Astrocyte (in vitro differentiated cells and primary cell): ENCODE measurements around the gene TEX53. TPM values are rescaled to one million over a fixed set of nuclear protein-coding genes. Genes with fewer than 3 reads are reported as not detected.

ENCODE experiments used
- DNase-seq: peaks from one replicate; pipeline ENCODE4 v3.0.0-alpha.2; 2010; ENCODE audit warnings: low read depth
- FAIRE-seq: peaks from 2 replicates; lab custom pipeline; 2011; peaks lifted over from hg19 to GRCh38; lab: Jason Lieb, UNC
- H2AFZ ChIP-seq: 2 replicates; pipeline ENCODE4 v1.6.0; 2012; ENCODE audit warnings: low read depth, low read length, inconsistent platforms
- H3K27ac ChIP-seq: 2 replicates; pipeline ENCODE4 v1.5.1; 2011; ENCODE audit warnings: low read depth, low read length, inconsistent platforms
- H3K27me3 ChIP-seq: 2 replicates; pipeline ENCODE4 v1.6.0; 2011; ENCODE audit warnings: low read length, inconsistent platforms; ENCODE audit not compliant: insufficient read depth
- H3K36me3 ChIP-seq: 2 replicates; pipeline ENCODE4 v1.5.1; 2011; ENCODE audit warnings: low read length, inconsistent platforms; ENCODE audit not compliant: insufficient read depth
- H3K4me1 ChIP-seq: 2 replicates; pipeline ENCODE4 v1.5.1; 2011; ENCODE audit warnings: low read length, inconsistent platforms; ENCODE audit not compliant: insufficient read depth
- H3K4me2 ChIP-seq: 2 replicates; pipeline ENCODE4 v1.6.0; 2012; ENCODE audit warnings: low read length, inconsistent platforms
- H3K4me3 ChIP-seq: 2 replicates; pipeline ENCODE4 v1.5.1; 2011; ENCODE audit warnings: low read depth, mild to moderate bottlenecking, low read length, inconsistent platforms; ENCODE audit not compliant: insufficient read depth
- H3K79me2 ChIP-seq: 2 replicates; pipeline ENCODE4 v1.6.0; 2012; ENCODE audit warnings: mild to moderate bottlenecking, low read length, inconsistent platforms; ENCODE audit not compliant: insufficient read depth
- H3K9ac ChIP-seq: 2 replicates; pipeline ENCODE4 v1.6.0; 2012; ENCODE audit warnings: mild to moderate bottlenecking, low read length, inconsistent platforms
- H3K9me3 ChIP-seq: 2 replicates; pipeline ENCODE4 v1.5.1; 2012; ENCODE audit warnings: low read depth, mild to moderate bottlenecking, low read length, inconsistent platforms; ENCODE audit not compliant: insufficient read depth
- H4K20me1 ChIP-seq: 2 replicates; pipeline ENCODE4 v1.6.0; 2012; ENCODE audit warnings: low read length, inconsistent platforms; ENCODE audit not compliant: insufficient read depth
- H3K27ac Mint-ChIP-seq: one replicate; pipeline ENCODE4 v1.8.0; 2021; ENCODE audit warnings: mild to moderate bottlenecking, mixed read lengths; ENCODE audit not compliant: unreplicated experiment
- H3K27me3 Mint-ChIP-seq: one replicate; pipeline ENCODE4 v1.8.0; 2021; ENCODE audit warnings: low read depth, mixed read lengths; ENCODE audit not compliant: unreplicated experiment
- H3K36me3 Mint-ChIP-seq: one replicate; pipeline ENCODE4 v1.8.0; 2021; ENCODE audit warnings: low read depth, mixed read lengths; ENCODE audit not compliant: unreplicated experiment
- H3K4me1 Mint-ChIP-seq: one replicate; pipeline ENCODE4 v1.8.0; 2021; ENCODE audit warnings: low read depth, mixed read lengths; ENCODE audit not compliant: unreplicated experiment
- H3K4me3 Mint-ChIP-seq: one replicate; pipeline ENCODE4 v1.8.0; 2021; ENCODE audit warnings: mild to moderate bottlenecking, moderate library complexity, mixed read lengths; ENCODE audit not compliant: unreplicated experiment
- H3K9me3 Mint-ChIP-seq: one replicate; pipeline ENCODE4 v1.8.0; 2021; ENCODE audit warnings: mild to moderate bottlenecking, mixed read lengths; ENCODE audit not compliant: unreplicated experiment
- EZH2 ChIP-seq: IDR thresholded peaks from 2 replicates; pipeline ENCODE4 v1.6.1; 2012; ENCODE audit warnings: mild to moderate bottlenecking, low read length, inconsistent platforms; ENCODE audit not compliant: insufficient read depth
- total RNA-seq: library from RNA; stranded (reverse); gene quantifications from 2 replicates; pipeline ENCODE4 v1.2.1, GENCODE V29; 2021
- TF ChIP-seq, protein P1 (sequence below): IDR thresholded peaks from 2 replicates; pipeline ENCODE4 v1.5.1; 2011; ENCODE audit warnings: low read depth, mild to moderate bottlenecking, inconsistent platforms, low read length, moderate library complexity; ENCODE audit not compliant: insufficient read depth

TEX53 gene
- total RNA-seq, 1 donor from 2014 or later = not detected

DNA sequence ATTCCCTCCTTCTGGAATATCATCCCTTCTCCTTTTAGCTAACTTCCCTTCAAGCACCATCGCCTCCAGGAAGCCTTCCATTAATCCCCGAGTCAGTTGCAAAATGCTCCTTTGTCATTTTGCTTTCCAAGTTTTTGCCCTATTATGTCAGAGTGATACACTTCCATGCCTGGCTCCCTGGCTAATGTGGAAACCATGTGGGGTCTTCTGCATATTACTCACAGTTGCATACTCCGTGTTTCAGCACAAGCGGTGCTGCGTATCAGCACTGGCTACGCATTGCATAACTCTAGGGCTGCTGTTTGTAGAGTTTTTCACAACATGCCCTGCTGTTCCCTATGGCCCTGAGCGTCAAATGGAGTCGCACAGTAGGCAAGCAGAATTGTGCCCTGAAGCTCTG lies 1.9 kb downstream of the TEX53 start:
- FAIRE-seq = no peak

DNA sequence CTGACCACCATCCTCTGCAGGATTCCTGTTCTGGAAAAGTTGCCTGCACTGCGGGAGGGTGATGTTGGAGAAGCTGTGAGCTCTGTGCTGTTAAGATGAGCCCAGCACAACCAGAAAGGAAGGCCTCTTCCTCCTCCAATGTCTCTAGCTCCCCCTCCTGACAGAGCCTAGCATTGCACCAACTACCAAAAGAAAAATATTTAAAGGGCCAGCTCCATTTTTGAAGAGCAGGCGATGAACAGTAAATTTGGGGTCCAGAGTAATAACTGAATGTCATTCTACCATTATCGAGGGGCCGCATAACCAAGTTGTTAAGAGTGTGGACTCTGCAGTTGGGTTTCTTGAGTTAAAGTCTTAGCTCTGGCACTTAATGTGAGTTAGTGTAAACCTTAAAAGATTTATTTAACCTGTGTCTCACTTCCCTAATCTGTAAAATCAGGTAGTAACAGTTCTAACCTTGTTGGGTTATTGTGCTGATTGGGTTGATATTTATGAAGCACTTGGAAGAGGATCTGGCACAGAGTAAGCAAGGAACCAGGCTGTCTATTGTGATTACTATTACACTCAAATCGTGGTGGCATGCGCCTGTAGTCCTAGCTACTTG lies 3.9 kb downstream of the TEX53 start:
- FAIRE-seq = peak; percentile 82
- Mint-ChIP-seq H3K27me3 (peaks cover 2% of the 10 kb centered on the region), H3K9me3 (no peaks in the 10 kb centered on the region), H3K27ac (no peak overlapping the region), H3K4me1 (peaks cover 4% of the 10 kb centered on the region), H3K36me3 (peaks cover 2% of the 10 kb centered on the region), H3K4me3 (no peak overlapping the region)
- Histone ChIP-seq H3K4me3 (no peak overlapping the region), H3K4me2 (no peak overlapping the region), H3K27me3 (no peaks in the 10 kb centered on the region), H3K9ac (no peak overlapping the region), H3K9me3 (no peaks in the 10 kb centered on the region), H4K20me1 (no peaks in the 10 kb centered on the region), H2AFZ (peak overlapping the region; percentile 35), H3K79me2 (no peaks in the 10 kb centered on the region), H3K4me1 (peaks cover 6% of the 10 kb centered on the region), H3K36me3 (no peaks in the 10 kb centered on the region), H3K27ac (no peak overlapping the region)
- peak; percentile 47 for DNase-seq
- TF ChIP-seq EZH2 = no peak
- TF ChIP-seq, protein P1, sequence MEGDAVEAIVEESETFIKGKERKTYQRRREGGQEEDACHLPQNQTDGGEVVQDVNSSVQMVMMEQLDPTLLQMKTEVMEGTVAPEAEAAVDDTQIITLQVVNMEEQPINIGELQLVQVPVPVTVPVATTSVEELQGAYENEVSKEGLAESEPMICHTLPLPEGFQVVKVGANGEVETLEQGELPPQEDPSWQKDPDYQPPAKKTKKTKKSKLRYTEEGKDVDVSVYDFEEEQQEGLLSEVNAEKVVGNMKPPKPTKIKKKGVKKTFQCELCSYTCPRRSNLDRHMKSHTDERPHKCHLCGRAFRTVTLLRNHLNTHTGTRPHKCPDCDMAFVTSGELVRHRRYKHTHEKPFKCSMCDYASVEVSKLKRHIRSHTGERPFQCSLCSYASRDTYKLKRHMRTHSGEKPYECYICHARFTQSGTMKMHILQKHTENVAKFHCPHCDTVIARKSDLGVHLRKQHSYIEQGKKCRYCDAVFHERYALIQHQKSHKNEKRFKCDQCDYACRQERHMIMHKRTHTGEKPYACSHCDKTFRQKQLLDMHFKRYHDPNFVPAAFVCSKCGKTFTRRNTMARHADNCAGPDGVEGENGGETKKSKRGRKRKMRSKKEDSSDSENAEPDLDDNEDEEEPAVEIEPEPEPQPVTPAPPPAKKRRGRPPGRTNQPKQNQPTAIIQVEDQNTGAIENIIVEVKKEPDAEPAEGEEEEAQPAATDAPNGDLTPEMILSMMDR = peak; percentile 96

More for the DNA sequence above, 1.9 kb downstream of the TEX53 start:
- Mint-ChIP-seq H3K9me3 (peaks cover 3% of the 10 kb centered on the region), H3K4me3 (no peak overlapping the region), H3K27ac (no peak overlapping the region), H3K4me1 (peaks cover 4% of the 10 kb centered on the region), H3K36me3 (peaks cover 2% of the 10 kb centered on the region), H3K27me3 (peaks cover 8% of the 10 kb centered on the region)
- H3K4me1 ChIP-seq = peaks cover 6% of the 10 kb centered on the region
- no peak overlapping the region for H3K4me2 ChIP-seq
- no peaks in the 10 kb centered on the region for H3K9me3 ChIP-seq
- no peak overlapping the region for H3K27ac ChIP-seq
- no peak overlapping the region for H2AFZ ChIP-seq
- no peaks in the 10 kb centered on the region for H4K20me1 ChIP-seq
- H3K27me3 ChIP-seq = peaks cover 5% of the 10 kb centered on the region
- no peaks in the 10 kb centered on the region for H3K79me2 ChIP-seq
- no peak overlapping the region for H3K9ac ChIP-seq
- H3K36me3 ChIP-seq = no peaks in the 10 kb centered on the region
- no peak for TF ChIP-seq EZH2
- TF ChIP-seq, protein P1 = no peak
- no peak overlapping the region for H3K4me3 ChIP-seq
- DNase-seq = peak; percentile 63
